Right kidney (tissue), 9 donors: Measurements from ENCODE around the gene SLC39A1.
"Not testable (repeated sequence)": the region's sequence is repeated elsewhere in the genome, so short reads cannot be mapped to it uniquely, and the experiment has no call there.

Experiments used
- DNase-seq: peaks from one replicate; pipeline ENCODE4 v3.0.0-alpha.2; 2016
- long read RNA-seq, 8 donors: transcript quantifications; one replicate each; lab custom pipeline, GENCODE V29; 2026

The SLC39A1 gene
- long read RNA-seq, donor 1, transcript SLC39A1-202 (4 exons, 2,084 nt): major isoform, 30 of 51 reads
- long read RNA-seq, donor 1, transcript SLC39A1-204 (3 exons, 2,723 nt): minor isoform, 17 of 51 reads
- long read RNA-seq, donor 1, partial matches to known transcripts: 0 of 51 reads
- long read RNA-seq, donor 1, other reads (novel, unspliced or antisense): 0 of 51 reads
- long read RNA-seq, donor 2, transcript SLC39A1-202 (4 exons, 2,084 nt): major isoform, 26 of 34 reads
- long read RNA-seq, donor 2, transcript SLC39A1-204 (3 exons, 2,723 nt): minor isoform, 6 of 34 reads
- long read RNA-seq, donor 2, partial matches to known transcripts: 0 of 34 reads
- long read RNA-seq, donor 2, other reads (novel, unspliced or antisense): 0 of 34 reads
- long read RNA-seq, donor 3, transcript SLC39A1-204 (3 exons, 2,723 nt): minor isoform, 5 of 21 reads
- long read RNA-seq, donor 3, transcript SLC39A1-202 (4 exons, 2,084 nt): major isoform, 16 of 21 reads
- long read RNA-seq, donor 3, partial matches to known transcripts: 0 of 21 reads
- long read RNA-seq, donor 3, other reads (novel, unspliced or antisense): 0 of 21 reads
- long read RNA-seq, donor 4, transcript SLC39A1-202 (4 exons, 2,084 nt): major isoform, 27 of 38 reads
- long read RNA-seq, donor 4, transcript SLC39A1-204 (3 exons, 2,723 nt): minor isoform, 7 of 38 reads
- long read RNA-seq, donor 4, partial matches to known transcripts: 0 of 38 reads
- long read RNA-seq, donor 4, other reads (novel, unspliced or antisense): 0 of 38 reads
- long read RNA-seq, donor 5, transcript SLC39A1-204 (3 exons, 2,723 nt): minor isoform, 7 of 48 reads
- long read RNA-seq, donor 5, transcript SLC39A1-202 (4 exons, 2,084 nt): major isoform, 39 of 48 reads
- long read RNA-seq, donor 5, partial matches to known transcripts: 0 of 48 reads
- long read RNA-seq, donor 5, other reads (novel, unspliced or antisense): 0 of 48 reads
- long read RNA-seq, donor 6, transcript SLC39A1-202 (4 exons, 2,084 nt): major isoform, 24 of 69 reads
- long read RNA-seq, donor 6, partial matches to known transcripts: 39 of 69 reads
- long read RNA-seq, donor 6, other reads (novel, unspliced or antisense): 0 of 69 reads
- long read RNA-seq, donor 7, transcript SLC39A1-204 (3 exons, 2,723 nt): minor isoform, 8 of 51 reads
- long read RNA-seq, donor 7, transcript SLC39A1-202 (4 exons, 2,084 nt): major isoform, 41 of 51 reads
- long read RNA-seq, donor 7, partial matches to known transcripts: 0 of 51 reads
- long read RNA-seq, donor 7, other reads (novel, unspliced or antisense): 0 of 51 reads
- long read RNA-seq, donor 8, transcript SLC39A1-204 (3 exons, 2,723 nt): minor isoform, 8 of 45 reads
- long read RNA-seq, donor 8, transcript SLC39A1-202 (4 exons, 2,084 nt): major isoform, 36 of 45 reads
- long read RNA-seq, donor 8, partial matches to known transcripts: 0 of 45 reads
- long read RNA-seq, donor 8, other reads (novel, unspliced or antisense): 0 of 45 reads

DNA sequence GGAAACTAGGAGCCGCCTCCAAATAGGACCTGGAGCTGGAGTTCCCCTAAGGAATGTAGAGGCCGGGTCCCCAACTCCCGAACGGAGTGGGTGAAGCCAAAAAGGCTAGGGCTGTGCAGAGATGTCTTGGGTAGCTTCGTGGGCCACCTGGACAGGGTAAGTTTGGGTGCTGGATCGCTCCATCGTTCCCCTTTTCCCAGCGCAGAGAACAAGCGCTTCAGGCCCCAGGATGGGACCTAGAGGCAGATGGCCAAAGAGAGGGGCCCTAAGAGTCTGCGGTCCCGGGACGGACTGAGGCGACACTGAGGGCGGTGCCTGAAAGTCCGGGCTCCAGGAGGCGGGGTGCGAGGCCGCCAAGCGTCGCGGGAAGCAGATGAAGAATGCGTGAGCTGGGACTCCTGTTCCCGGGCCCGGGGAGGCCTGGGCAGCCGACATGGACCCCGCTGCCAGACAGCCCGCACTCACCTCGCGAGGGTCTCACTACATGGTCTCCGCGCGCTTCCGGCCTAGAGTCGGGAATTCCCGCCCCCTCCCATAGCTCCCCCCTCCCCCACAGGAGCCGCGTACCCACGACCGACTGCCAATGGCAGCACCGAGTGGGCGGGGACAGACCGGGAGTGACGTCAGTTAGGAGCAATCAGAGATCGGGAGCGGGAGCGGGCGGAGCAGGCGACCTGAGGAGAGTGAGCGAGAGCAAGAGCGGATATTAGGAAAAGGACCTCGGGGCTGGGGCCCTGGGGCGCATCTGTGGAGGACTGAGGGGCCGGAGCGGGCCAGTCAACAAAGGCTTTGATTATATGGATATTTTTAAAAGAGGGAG, at the start of gene SLC39A1:
Gene SLC39A1, minus strand, starts transcription at position 508 of the 820 bp plus-strand sequence. CDS start 822 bp downstream, outside the sequence.
- DNase-seq: peak; percentile 92

DNA sequence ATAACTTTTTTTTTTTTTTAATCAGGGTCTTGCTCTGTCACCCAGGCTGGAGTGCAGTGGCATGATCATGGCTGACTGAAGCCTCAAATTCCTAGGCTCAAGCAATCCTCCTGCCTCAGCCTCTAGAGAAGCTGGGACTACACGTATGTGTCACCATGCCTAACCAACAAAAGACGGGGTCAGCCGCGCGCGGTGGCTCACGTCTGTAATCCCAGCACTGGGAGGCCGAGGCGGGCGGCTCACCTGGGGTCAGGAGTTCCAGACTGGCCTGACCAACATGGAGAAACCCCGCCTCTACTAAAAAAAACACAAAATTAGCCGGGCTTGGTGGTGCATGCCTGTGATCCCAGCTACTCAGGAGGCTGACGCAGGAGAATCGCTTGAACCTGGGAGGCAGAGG, 49.2 kb upstream of the SLC39A1 start:
- not testable (repeated sequence) for DNase-seq

- no peak for DNase-seq
These were observed 48.8 kb upstream of the SLC39A1 start for GRCh38 chr1:154012129-154012528.

- no peak for DNase-seq
These were observed 42.8 kb upstream of the SLC39A1 start for GRCh38 chr1:154006136-154006535.

- no peak for DNase-seq
These were observed 37.1 kb upstream of the SLC39A1 start for GRCh38 chr1:154000420-154000819.

DNA sequence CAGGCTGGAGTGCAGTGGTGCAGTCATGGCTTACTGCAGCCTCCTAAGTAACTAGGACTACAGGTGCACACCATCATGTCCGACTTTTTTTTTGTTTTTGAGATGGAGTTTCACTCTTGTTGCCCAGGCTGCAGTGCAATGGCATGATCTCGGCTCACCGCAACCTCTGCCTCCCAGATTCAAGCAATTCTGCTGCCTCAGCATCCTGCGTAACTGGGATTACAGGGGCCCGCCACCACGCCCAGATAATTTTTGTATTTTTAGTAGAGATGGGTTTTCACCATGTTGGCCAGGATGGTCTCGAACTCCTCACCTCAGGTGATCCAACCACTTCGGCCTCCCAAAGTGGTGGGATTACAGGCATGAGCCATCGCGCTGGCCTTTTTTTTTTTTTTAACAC, 33.5 kb upstream of the SLC39A1 start:
- DNase-seq: not testable (repeated sequence)

- no peak for DNase-seq
These were observed 32.3 kb upstream of the SLC39A1 start for GRCh38 chr1:153995640-153996039.

DNA sequence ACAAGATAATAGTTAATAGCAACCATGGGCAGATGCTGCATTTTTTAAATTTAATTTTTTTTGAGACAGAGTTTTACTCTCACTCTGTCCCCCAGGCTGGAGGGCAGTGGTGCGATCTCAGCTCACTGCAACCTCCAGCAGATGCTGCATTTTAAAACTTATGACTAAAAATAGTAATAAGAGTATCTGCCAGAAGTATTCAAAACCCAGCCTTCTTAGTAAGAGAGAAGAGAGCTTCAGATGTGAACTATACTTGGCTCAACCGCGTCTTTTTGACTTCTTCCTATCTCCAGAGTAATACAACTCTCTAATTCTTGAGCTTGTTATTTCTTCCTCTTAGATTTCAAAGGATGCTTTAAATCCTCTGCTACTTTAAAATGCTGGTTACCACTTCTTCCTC, 31.9 kb upstream of the SLC39A1 start:
- DNase-seq: no peak

GRCh38 chr1:153991806-153992205, 28.5 kb upstream of the SLC39A1 start:
- no peak for DNase-seq

GRCh38 chr1:153991151-153991630, 27.9 kb upstream of the SLC39A1 start:
- no peak for DNase-seq

GRCh38 chr1:153990468-153991150, 27.3 kb upstream of the SLC39A1 start, which contains the start of gene RPS27:
Gene RPS27 (plus strand): TSS chr1:153990762. CDS start chr1:153990797, 35 bp downstream.
- peak; percentile 98 for DNase-seq

DNA sequence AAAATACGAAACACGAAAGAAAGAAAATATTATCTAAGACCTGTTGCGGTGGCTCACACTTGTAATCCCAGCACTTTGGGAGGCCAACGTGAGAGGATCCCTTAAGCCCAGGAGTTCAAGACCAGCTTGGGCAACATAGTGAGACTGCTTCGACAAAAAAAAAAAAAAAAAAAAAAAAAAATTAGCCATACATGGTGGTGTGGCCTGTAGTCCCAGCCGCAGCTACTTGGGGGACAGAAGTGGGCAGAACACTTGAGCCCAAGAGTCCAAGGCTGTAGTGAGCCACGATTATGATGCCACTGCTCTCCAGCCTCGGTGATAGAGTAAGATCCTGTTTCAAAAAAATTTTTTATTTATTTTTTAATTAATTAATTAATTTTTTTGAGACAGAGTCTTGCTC, 24.3 kb upstream of the SLC39A1 start:
- no peak for DNase-seq

- peak; percentile 78 for DNase-seq
These were observed 22.8 kb upstream of the SLC39A1 start, which contains the start of gene RAB13 for GRCh38 chr1:153985941-153986761. Gene RAB13 (minus strand): TSS chr1:153986339. CDS start chr1:153986236, 103 bp downstream.

GRCh38 chr1:153985341-153985912, 22.1 kb upstream of the SLC39A1 start:
- peak; percentile 46 for DNase-seq

DNA sequence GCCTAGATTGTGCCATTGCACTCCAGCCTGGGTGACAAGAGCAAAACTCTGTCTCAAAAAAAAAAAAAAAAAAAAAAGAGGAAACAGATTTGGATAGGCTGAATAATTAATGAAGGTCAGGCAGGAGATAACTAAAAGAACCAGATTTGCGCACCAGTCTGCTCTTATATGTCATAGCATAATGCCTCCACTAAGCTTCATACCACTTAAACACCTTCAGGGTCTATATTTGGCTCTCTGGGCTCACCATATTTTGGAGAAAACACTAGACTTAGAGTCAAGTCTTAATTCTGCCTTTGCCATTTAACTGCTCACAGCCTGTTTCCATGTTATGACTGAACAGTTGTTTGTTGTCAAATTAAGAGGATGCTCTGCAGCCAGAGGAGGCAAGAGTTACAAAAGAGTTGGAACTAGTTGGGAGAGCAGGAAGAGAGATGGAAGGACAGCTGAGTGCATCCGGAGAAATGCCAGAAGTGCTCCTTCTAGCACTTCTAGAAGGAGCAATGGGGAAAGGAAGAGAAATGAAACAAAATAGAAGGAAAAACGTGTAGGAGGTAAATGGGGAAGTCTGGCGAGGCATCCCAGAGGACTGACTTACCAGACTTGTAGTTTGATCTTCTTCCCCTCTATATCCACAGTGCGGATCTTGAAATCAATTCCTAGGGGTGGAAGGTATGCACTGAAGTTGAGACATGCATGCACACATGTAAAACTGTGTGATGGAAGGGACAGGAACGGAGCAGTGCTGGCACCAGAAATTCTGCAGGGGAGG, 21.0 kb upstream of the SLC39A1 start:
- DNase-seq: no peak

DNA sequence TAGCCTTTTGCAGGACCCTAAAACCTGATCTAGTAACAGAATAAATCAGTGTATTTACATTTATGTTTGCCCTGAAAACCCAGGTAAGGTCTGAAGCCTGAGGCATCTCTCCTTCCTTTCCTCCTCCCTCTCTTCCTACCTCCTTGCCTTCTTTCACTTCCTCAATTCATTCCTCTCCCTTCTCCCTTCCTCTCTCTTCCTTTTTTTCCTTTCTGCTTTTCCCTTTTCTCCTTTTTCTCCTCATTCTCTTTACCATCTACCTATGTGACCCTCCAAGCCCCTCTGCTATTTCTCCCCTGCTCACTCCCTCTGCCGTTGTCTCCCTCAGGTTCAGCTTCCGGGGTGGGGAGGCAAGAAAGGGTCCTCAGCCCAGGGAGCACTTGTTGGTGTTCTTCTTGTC, 18.4 kb upstream of the SLC39A1 start:
- DNase-seq: not testable (repeated sequence)

DNA sequence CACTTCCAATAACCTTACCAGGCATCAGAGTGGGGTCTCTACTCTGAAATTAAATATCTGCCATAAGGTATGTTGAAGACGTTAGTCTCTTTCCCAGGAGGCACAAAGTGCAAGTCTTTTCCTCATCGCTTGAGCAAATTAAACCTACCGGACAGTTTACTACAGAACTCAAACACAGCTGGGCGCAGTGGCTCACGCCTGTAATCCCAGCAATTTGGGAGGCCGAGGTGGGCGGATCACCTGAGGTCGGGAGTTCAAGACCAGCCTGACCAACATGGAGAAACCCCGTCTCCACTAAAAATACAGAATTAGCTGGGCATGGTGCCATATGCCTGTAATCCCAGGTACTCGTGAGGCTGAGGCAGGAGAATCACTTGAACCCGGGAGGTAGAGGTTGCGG, 15.8 kb upstream of the SLC39A1 start:
- DNase-seq: not testable (repeated sequence)
